Spleen (tissue), 7 donors: ENCODE measurements around the gene BCL11B.

Experiments used
- CTCF ChIP-seq, 11 experiments: fragments of 200-600 bp in 7 of 11; fragments of 450-650 bp in 4 of 11; sonication (generic) in 4 of 11; IDR thresholded peaks in 8 of 11; conservative IDR thresholded peaks in 3 of 11; 1 replicate in 7 of 11; 2 replicates in 4 of 11; pipeline versions ENCODE4 v1.4.0 to v1.8.0; 2016 to 2021; ENCODE audit warnings: antibody characterized with exemption in 11 of 11, inconsistent platforms in 4 of 11, mild to moderate bottlenecking in 1 of 11
- POLR2AphosphoS5 ChIP-seq, 3 donors: sonication (generic); formaldehyde crosslinking; IDR thresholded peaks; one replicate each; pipeline ENCODE4 v1.5.1; 2017; ENCODE audit warnings: antibody characterized with exemption in 3 of 3
- donor health status: DM: no; HTN: no; CAD: no; lungs with moderate emphysema.
- donor health status: DM: no; HTN: no; CAD: no.
- donor health status: DM: no; HTN: no; CAD: no.

GRCh38 chr14:99181241-99181640, 90.8 kb downstream of the BCL11B start:
- TF ChIP-seq CTCF (IDR thresholded peaks at IDR 0.05 in 8 of 11, conservative IDR thresholded peaks at IDR 0.05 in 3 of 11) (no peak), POLR2AphosphoS5 (IDR thresholded peaks at IDR 0.05) (no peak)
